Kidney (tissue), 14 donors: Measurements from ENCODE around the gene DRICH1. TPM values are rescaled to one million over a fixed set of nuclear protein-coding genes. Genes with fewer than 3 reads are reported as not detected.

ENCODE experiments used
- DNase-seq, 5 donors: peaks; one replicate each; pipeline ENCODE4 v3.0.0-alpha.2; 2013 to 2020
- FAIRE-seq: peaks from 2 replicates; lab custom pipeline; 2012; peaks lifted over from hg19 to GRCh38; lab: Jason Lieb, UNC
- H3K27ac ChIP-seq, 2 donors: one replicate each; pipeline ENCODE4 v1.7.0; 2013; ENCODE audit warnings: low read depth in 2 of 2, low read length in 2 of 2, inconsistent platforms in 1 of 2
- H3K27me3 ChIP-seq: one replicate; pipeline ENCODE4 v1.7.1; 2013; ENCODE audit warnings: low read length, inconsistent platforms; ENCODE audit not compliant: control insufficient read depth, insufficient read depth
- H3K36me3 ChIP-seq, 3 donors: one replicate each; pipeline versions ENCODE4 v1.7.0 to v1.7.1; 2013; ENCODE audit warnings: low read length in 3 of 3, control low read depth in 1 of 3, inconsistent platforms in 1 of 3; ENCODE audit not compliant: insufficient read depth in 3 of 3, control insufficient read depth in 2 of 3
- H3K4me1 ChIP-seq, 3 donors: one replicate each; pipeline versions ENCODE4 v1.7.0 to v1.7.1; 2013; ENCODE audit warnings: low read length in 3 of 3, inconsistent platforms in 1 of 3, low read depth in 1 of 3; ENCODE audit not compliant: control insufficient read depth in 2 of 3, insufficient read depth in 2 of 3
- H3K4me3 ChIP-seq, 3 donors: one replicate each; pipeline versions ENCODE4 v1.7.0 to v1.8.1; 2013; ENCODE audit warnings: low read length in 3 of 3, control low read depth in 1 of 3, inconsistent platforms in 1 of 3
- H3K9ac ChIP-seq, 3 donors: one replicate each; pipeline versions ENCODE4 v1.7.0 to v1.7.1; 2013; ENCODE audit warnings: low read length in 3 of 3, control low read depth in 1 of 3, inconsistent platforms in 1 of 3
- H3K9me3 ChIP-seq, 3 donors: one replicate each; pipeline versions ENCODE4 v1.7.0 to v1.7.1; 2013; ENCODE audit warnings: low read length in 3 of 3, control low read depth in 1 of 3, inconsistent platforms in 1 of 3; ENCODE audit not compliant: control insufficient read depth in 2 of 3, insufficient read depth in 1 of 3
- CTCF ChIP-seq: IDR thresholded peaks from 3 replicates; pipeline ENCODE4 v1.5.1; 2012; ENCODE audit warnings: mild to moderate bottlenecking, moderate library complexity, borderline replicate concordance; ENCODE audit not compliant: insufficient read depth; ENCODE audit errors: extremely low read depth
- intact Hi-C: fragments of 100-400 bp; cut with DNase I; formaldehyde crosslinking; loops from one replicate; pipeline ENCODE4 v1.11.1; 2022
- polyA plus RNA-seq: library from polyadenylated mRNA; stranded (reverse); fragments of 350-450 nt; fragmentation: Illumina TruSeq; extraction: RNeasy Lipid Tissue Mini Kit (QIAGEN cat#74804); gene quantifications from one replicate; pipeline ENCODE4 v1.2.3, GENCODE V29; 2014; ENCODE audit warnings: low read depth, low replicate concordance; ENCODE audit not compliant: insufficient read depth
- total RNA-seq: library from RNA; stranded (reverse); fragmentation: NEBNext Ultra II Directional; extraction: Animal tissue kit (Norgen Biotek cat#: 25700); gene quantifications from one replicate; pipeline ENCODE4 v1.2.1, GENCODE V29; 2021
- donor health status: control.
- donor health status: control.
- donor health status: control.
- donor health status: control.
- donor health status: control.
- donor health status: DM: yes; HTN: yes; CAD: no.
- donor health status: Normal renal cell carcinoma (clear cell type).

Gene DRICH1
- total and polyA plus RNA-seq, 2 donors from 2014 or later: 1.1 to 1.3 TPM

DNA sequence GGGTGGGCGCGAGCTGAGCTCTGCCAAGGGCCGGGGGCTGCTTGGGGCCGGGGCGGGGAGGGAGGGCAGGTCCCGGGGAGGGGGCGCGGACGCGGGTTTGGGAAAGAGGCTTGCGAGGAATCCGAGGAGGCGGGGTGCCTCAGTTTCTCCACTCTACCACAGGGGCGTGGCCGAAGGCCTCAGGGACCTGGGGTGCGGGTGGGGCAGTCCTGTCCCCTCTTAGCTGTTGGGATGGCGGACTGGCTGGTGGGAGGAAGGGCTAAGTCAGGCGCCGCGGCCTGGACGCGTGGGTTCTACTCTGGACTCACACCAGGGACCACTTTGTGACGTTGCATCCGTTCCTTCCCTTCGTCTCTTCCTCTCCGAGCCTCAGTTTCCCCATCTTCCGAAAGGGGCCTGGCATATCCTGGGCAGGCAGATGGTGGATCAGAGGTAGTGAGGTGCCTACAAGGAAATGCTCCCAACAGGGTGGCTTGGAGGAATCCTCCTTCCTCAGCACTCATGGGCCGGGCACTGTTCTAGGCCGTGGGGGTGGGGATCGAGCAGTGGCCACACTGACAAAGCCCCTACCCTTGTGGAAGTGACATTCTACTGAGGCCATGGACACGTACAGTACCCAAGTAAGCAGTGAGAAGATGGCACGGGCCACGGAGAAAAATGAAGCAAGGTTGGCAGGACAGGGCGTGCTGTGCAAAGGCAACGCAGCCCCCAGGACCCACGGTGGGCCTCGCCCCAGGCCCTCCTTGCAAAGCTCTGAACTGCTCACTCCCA lies 65.2 kb downstream of the DRICH1 start:
- no peak for TF ChIP-seq CTCF
- H3K9ac ChIP-seq: no peak overlapping the region
- no peak for FAIRE-seq
- peak in 2 of 5 donors; percentile 64 to 77 for DNase-seq
- intact Hi-C loops: no loop called here
- peak overlapping the region in 1 of 2 donors; percentile 11 for H3K27ac ChIP-seq
- no peaks in the 10 kb centered on the region for H3K27me3 ChIP-seq
- H3K9me3 ChIP-seq: no peaks in the 10 kb centered on the region
- no peaks in the 10 kb centered on the region for H3K36me3 ChIP-seq
- H3K4me1 ChIP-seq: peaks cover 0 to 8% (median 6%) of the 10 kb centered on the region in 3 donors
- H3K4me3 ChIP-seq: no peak overlapping the region

DNA sequence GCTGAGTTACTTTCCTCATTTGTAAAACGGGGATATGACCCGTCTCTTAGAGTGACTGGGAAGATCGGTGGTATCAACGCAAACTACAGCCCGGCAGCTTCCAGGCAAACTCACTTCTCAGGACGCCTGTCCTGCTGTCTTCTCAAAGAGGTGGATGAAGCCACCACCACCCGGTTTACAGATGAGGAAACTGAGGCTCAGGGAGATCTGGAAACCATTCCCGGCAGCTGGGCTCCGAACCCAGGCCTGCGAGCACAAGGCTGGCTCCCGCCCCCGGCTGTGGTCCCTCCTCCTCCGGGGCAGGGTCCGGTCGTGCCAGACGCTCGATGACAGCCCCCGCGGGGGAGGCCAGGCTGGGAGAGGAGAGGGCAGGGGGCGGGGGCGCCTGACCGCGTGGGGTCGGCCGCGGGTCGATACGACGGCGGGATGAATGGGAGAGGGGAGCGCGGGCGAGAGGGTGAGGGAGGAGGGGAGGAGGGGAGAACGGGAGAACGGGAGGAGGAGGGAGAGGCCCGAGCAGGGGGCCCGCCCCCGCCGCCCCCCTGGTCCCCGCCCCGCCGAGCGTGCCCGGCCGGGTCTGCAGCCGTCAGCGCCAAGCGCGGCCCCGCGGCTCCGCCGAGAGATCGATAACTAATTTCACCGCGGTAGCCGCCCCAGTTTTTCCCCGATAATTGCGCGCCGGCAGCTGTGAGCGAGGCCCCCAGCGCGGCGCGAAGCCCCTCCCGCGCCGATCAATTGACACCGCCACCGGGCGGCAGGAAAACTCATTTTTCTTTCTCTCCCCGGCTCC lies 66.0 kb downstream of the DRICH1 start:
- H3K27ac ChIP-seq: no peak overlapping the region
- peak; percentile 77 to 89 (median 85) for DNase-seq
- no peak for TF ChIP-seq CTCF
- intact Hi-C loops: no loop called here
- H3K4me3 ChIP-seq: peak overlapping the region; percentile 5 to 46 (median 44)
- H3K4me1 ChIP-seq: peaks cover 0 to 8% (median 6%) of the 10 kb centered on the region in 3 donors
- no peaks in the 10 kb centered on the region for H3K36me3 ChIP-seq
- no peaks in the 10 kb centered on the region for H3K27me3 ChIP-seq
- no peaks in the 10 kb centered on the region for H3K9me3 ChIP-seq
- no peak for FAIRE-seq
- H3K9ac ChIP-seq: peak overlapping the region in 2 of 3 donors; percentile 3 to 20

DNA sequence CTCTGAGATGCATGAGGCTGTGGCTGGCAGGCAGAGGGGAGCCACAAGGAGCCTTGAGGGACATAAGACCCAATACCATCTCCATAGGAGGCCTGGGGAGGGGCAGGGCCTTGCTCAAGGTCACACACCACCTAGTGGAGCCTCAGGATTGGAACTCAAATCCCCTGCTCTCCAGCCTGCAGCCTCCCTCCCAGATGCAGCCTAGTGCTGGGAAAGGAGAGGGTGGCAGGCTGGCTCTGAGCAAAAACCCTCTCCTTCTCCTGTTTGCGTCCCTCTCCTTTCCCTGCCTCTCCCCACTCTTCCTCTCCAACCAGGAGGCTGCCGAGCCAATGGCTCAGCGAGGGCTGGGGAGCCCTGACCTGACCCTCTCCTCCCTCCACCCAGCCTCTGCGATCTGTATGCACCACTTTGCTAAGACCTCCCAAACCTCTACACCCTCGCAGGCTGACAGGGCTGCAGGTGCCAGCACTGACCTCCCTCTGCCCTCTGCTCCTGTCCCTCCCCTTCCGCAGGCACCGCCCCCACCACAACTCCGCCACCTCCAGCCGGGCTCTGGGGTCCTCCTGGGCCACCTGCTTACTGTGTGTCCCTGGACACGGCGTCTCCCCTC lies 66.7 kb downstream of the DRICH1 start:
- H3K4me3 ChIP-seq: peak overlapping the region in 2 of 3 donors; percentile 5 to 46
- peak; percentile 35 to 78 (median 41) for DNase-seq
- no peak overlapping the region for H3K27ac ChIP-seq
- no peaks in the 10 kb centered on the region for H3K27me3 ChIP-seq
- peak overlapping the region in 1 of 3 donors; percentile 3 for H3K9ac ChIP-seq
- TF ChIP-seq CTCF: no peak
- H3K9me3 ChIP-seq: no peaks in the 10 kb centered on the region
- intact Hi-C loops: no loop called here
- peaks cover 0 to 8% (median 6%) of the 10 kb centered on the region in 3 donors for H3K4me1 ChIP-seq
- H3K36me3 ChIP-seq: no peaks in the 10 kb centered on the region
- no peak for FAIRE-seq
